Measurements from ENCODE around the gene YWHAG. TPM values are rescaled to one million over a fixed set of nuclear protein-coding genes. Genes with fewer than 3 reads are reported as not detected.

The YWHAG gene
- total and polyA plus RNA-seq, 9 of the 15 experiments (the other 6 are each of a cell fraction or from before 2014, with no cell fraction given): 30.4 to 246 (median 94.5) TPM

DNA sequence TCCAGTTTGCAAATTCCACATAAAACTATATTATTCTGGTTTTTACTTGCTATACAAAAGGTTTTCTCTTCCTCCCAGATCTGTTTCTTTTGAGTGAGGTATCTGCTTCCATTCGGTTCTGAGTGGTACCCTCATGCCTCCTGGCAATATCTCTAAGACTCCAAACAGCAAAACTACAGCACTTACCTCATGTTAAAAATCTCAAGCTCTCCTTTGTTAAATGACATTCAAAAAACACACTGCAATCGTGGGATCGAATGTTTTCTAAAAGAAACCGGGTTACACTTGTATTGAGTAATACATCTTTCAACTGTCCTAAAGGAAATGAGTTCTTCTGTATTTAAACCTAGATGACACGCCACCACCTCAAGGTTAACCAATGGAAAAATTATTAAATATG is 11.1 kb downstream of the YWHAG start (continued):
- TF ChIP-seq ZBTB1 (CRISPR knock-in tag; IDR thresholded peaks at IDR 0.05; ENCODE audit: borderline replicate concordance, low read depth) (no peak), ETV6 (IDR thresholded peaks at IDR 0.05; ENCODE audit: borderline replicate concordance in 1 of 2, low read depth in 2 of 2, low read length in 1 of 2) (no peak), ETV6 (CRISPR knock-in tag; IDR thresholded peaks at IDR 0.05; ENCODE audit: borderline replicate concordance) (no peak), EHMT2 (IDR thresholded peaks at IDR 0.05) (no peak)
- TF ChIP-seq, protein P1, sequence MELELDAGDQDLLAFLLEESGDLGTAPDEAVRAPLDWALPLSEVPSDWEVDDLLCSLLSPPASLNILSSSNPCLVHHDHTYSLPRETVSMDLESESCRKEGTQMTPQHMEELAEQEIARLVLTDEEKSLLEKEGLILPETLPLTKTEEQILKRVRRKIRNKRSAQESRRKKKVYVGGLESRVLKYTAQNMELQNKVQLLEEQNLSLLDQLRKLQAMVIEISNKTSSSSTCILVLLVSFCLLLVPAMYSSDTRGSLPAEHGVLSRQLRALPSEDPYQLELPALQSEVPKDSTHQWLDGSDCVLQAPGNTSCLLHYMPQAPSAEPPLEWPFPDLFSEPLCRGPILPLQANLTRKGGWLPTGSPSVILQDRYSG (tag; conservative IDR thresholded peaks at IDR 0.05; ENCODE audit: low read depth): no peak

DNA sequence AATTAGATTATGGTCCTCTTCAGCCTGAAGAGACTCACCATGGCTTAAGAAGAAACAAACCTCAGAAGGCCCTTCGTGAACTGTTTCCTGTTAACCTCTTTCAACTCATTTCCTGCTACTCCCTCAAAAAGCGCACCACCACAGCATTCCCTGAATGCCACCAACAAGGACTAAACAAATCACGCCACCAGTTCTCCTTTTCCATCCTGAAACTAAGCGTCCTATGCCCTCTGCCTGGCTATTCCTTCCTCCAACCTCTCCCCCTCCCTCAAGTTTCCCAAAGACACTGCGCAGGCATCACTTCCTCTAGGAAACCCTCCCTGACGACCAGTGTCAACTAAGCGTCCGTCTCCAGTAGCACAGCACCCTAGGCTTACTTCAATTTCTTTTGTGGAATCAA is 12.0 kb downstream of the YWHAG start:
- Histone ChIP-seq H3K4me2 (ENCODE audit: insufficient read depth, low read length) (no peak overlapping the region), H3K9me3 (replicated peaks; ENCODE audit: control insufficient read depth, insufficient read depth, low read depth, low read length) (no peaks in the 10 kb centered on the region), H3K36me3 (ENCODE audit: control insufficient read depth, insufficient read depth, low read length) (peaks cover 97% of the 10 kb centered on the region), H4K20me1 (replicated peaks; ENCODE audit: control insufficient read depth, insufficient read depth, low read length) (peaks cover 37% of the 10 kb centered on the region), H3K79me2 (ENCODE audit: control insufficient read depth, insufficient read depth, low read length) (peaks cover 99% of the 10 kb centered on the region), H3K4me1 (replicated peaks in 1 of 2; ENCODE audit: control insufficient read depth in 2 of 2, insufficient read depth in 2 of 2, low read length in 2 of 2) (peaks cover 0 to 11% of the 10 kb centered on the region in 2 experiments; a peak in 2 of 5 replicates), H3K27me3 (ENCODE audit: control insufficient read depth in 2 of 2, insufficient read depth in 2 of 2, low read length in 2 of 2) (no peaks in the 10 kb centered on the region), H3K9ac (ENCODE audit: insufficient read depth in 1 of 2, low read depth in 2 of 2, low read length in 2 of 2) (peak overlapping the region in 1 of 2 experiments; percentile 14; a peak in 1 of 4 replicates), H3K27ac (ENCODE audit: extremely low read depth, low read depth, low read length) (no peak overlapping the region; the same call in 2 of the 3 replicates), H3K4me3 (no peak overlapping the region), H3K9me1 (ENCODE audit: control insufficient read depth, insufficient read depth, low read length) (no peaks in the 10 kb centered on the region), H2AFZ (ENCODE audit: low read depth, low read length) (no peak overlapping the region)
- 95% methylated on average over 8 of the region's 8 CpGs for WGBS (ENCODE audit: insufficient coverage, low coverage, missing lambda C conversion rate)
- intact Hi-C loops (cut with micrococcal nuclease): no loop called here
- FAIRE-seq: no peak
- DNase-seq (ENCODE audit: extremely low read depth in 1 of 4, low spot score in 3 of 4): no peak
- in situ Hi-C loops (cut with MboI): no loop called here
- no TSS peak for BruUV-seq (replicated peaks)
- no peak for ATAC-seq
- POLR2A ChIA-PET: no interaction called here
- CTCF ChIA-PET (ENCODE audit: low intra/inter-chr PET ratio): no interaction called here
- TF ChIP-seq SPI1 (IDR thresholded peaks at IDR 0.05; ENCODE audit: borderline replicate concordance, low read depth, low read length): no peak
- TF ChIP-seq, protein P2, sequence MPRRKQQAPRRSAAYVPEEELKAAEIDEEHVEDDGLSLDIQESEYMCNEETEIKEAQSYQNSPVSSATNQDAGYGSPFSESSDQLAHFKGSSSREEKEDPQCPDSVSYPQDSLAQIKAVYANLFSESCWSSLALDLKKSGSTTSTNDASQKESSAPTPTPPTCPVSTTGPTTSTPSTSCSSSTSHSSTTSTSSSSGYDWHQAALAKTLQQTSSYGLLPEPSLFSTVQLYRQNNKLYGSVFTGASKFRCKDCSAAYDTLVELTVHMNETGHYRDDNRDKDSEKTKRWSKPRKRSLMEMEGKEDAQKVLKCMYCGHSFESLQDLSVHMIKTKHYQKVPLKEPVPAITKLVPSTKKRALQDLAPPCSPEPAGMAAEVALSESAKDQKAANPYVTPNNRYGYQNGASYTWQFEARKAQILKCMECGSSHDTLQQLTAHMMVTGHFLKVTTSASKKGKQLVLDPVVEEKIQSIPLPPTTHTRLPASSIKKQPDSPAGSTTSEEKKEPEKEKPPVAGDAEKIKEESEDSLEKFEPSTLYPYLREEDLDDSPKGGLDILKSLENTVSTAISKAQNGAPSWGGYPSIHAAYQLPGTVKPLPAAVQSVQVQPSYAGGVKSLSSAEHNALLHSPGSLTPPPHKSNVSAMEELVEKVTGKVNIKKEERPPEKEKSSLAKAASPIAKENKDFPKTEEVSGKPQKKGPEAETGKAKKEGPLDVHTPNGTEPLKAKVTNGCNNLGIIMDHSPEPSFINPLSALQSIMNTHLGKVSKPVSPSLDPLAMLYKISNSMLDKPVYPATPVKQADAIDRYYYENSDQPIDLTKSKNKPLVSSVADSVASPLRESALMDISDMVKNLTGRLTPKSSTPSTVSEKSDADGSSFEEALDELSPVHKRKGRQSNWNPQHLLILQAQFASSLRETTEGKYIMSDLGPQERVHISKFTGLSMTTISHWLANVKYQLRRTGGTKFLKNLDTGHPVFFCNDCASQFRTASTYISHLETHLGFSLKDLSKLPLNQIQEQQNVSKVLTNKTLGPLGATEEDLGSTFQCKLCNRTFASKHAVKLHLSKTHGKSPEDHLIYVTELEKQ (CRISPR knock-in tag; IDR thresholded peaks at IDR 0.05): no peak
- no peak for TF ChIP-seq CCAR2 (IDR thresholded peaks at IDR 0.05; ENCODE audit: low read depth, low read length)
- TF ChIP-seq GABPB2 (CRISPR knock-in tag; conservative IDR thresholded peaks at IDR 0.05): no peak
- peak; percentile 17; the same call in 1 of the 2 replicates for TF ChIP-seq POLR2A (conservative IDR thresholded peaks at IDR 0.05)
- no peak for TF ChIP-seq ZNF436 (CRISPR knock-in tag; IDR thresholded peaks at IDR 0.05)
